ENCODE measurements around the gene MT2A.
A peak's percentile ranks its signal among the peaks of the same experiment; 100 is the strongest.

Gene MT2A

GRCh38 chr16:56632156-56632847 is 23.9 kb downstream of the MT2A start, which contains the start of gene MT1M:
Gene MT1M, plus strand, starts transcription at chr16:56632659. Its CDS starts 73 bp downstream, at chr16:56632732.
- H3K9ac ChIP-seq (ENCODE audit: low read length): peak within 1 kb of the TSS; percentile 73

GRCh38 chr16:56632848-56633365 is 24.5 kb downstream of the MT2A start:
- no peaks in the 10 kb centered on the region for H3K36me3 ChIP-seq (ENCODE audit: control insufficient read depth, insufficient read depth, low read length)
- H3K27ac ChIP-seq (ENCODE audit: low read depth, low read length): no peak overlapping the region
- peaks cover 14% of the 10 kb centered on the region; the same call in 1 of the 2 replicates for H3K4me1 ChIP-seq (ENCODE audit: control insufficient read depth, insufficient read depth, low read length)
- peak overlapping the region; percentile 73 for H3K9ac ChIP-seq (ENCODE audit: low read length)
- peak overlapping the region; percentile 60 for H3K4me3 ChIP-seq (ENCODE audit: low read depth, low read length)
- H3K9me3 ChIP-seq (ENCODE audit: control insufficient read depth, insufficient read depth, low read depth, low read length): no peaks in the 10 kb centered on the region
- peaks cover 98% of the 10 kb centered on the region for H3K27me3 ChIP-seq (ENCODE audit: control insufficient read depth, insufficient read depth, low read length)

More at GRCh38 chr16:56632156-56632847, 23.9 kb downstream of the MT2A start, which contains the start of gene MT1M:
- H3K36me3 ChIP-seq (ENCODE audit: control insufficient read depth, insufficient read depth, low read length): no peaks in the 10 kb centered on the region
- peak within 1 kb of the TSS; percentile 60 for H3K4me3 ChIP-seq (ENCODE audit: low read depth, low read length)
- peaks cover 15% of the 10 kb centered on the region for H3K4me1 ChIP-seq (ENCODE audit: control insufficient read depth, insufficient read depth, low read length)
- H3K9me3 ChIP-seq (ENCODE audit: control insufficient read depth, insufficient read depth, low read depth, low read length): no peaks in the 10 kb centered on the region
- H3K27me3 ChIP-seq (ENCODE audit: control insufficient read depth, insufficient read depth, low read length): peaks cover 95% of the 10 kb centered on the region
- no peak within 1 kb of the TSS for H3K27ac ChIP-seq (ENCODE audit: low read depth, low read length)

DNA sequence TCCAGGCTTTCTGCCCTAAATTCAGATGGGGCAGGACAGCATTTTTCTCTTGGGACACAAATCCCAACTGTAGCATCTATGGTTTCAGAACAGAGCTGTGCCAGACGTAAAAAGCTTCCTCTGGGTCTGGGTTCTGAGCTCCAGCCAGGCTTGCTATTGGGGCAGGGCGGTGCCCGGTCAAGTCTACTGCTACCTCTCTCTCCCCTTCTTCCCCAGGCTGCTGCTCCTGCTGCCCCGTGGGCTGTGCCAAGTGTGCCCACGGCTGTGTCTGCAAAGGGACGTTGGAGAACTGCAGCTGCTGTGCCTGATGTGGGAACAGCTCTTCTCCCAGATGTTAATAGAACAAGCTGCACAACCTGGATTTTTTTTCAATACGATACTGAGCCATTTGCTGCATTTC is 25.2 kb downstream of the MT2A start:
- no peak overlapping the region for H3K4me3 ChIP-seq (ENCODE audit: low read depth, low read length)
- no peaks in the 10 kb centered on the region for H3K9me3 ChIP-seq (ENCODE audit: control insufficient read depth, insufficient read depth, low read depth, low read length)
- H3K27me3 ChIP-seq (ENCODE audit: control insufficient read depth, insufficient read depth, low read length): peaks cover 100% of the 10 kb centered on the region
- no peak overlapping the region for H3K27ac ChIP-seq (ENCODE audit: low read depth, low read length)
- no peak overlapping the region for H3K9ac ChIP-seq (ENCODE audit: low read length)
- H3K4me1 ChIP-seq (ENCODE audit: control insufficient read depth, insufficient read depth, low read length): peaks cover 15% of the 10 kb centered on the region
- no peaks in the 10 kb centered on the region for H3K36me3 ChIP-seq (ENCODE audit: control insufficient read depth, insufficient read depth, low read length)

DNA sequence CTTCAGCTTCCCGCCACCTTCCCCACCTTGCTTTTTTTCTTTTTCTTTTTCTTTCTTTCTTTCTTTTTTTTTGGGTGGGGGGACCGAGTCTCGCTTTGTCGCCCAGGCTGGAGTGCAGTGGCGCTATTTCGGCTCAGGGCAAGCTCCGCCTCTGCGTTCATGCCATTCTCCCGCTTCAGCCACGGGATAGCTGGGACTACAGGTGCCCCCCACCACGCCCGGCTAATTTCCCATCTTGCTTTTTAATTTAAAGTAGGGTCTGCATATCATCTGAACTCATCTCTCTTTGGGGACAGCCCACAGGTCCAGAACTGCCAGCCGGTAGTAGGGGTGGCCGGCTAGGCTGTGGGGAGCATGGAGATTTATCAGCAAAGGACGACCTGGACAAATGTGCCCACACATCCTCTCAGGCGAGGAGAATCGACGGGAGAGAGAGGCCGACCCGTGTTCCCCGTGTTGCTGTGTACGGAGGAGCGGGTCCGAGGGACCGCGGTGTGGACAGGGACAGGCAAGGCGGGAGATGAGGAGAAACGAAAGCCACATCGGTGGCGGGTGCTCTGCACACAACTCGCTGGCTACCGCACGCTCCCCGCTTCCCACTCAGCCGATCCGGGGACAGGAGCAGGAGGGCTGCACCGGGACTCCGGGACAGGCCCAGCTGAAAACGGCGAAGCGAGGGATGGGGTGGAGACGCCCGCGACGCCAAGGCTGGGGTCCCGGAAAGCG is 26.5 kb downstream of the MT2A start:
- peak overlapping the region; percentile 45 for H3K9ac ChIP-seq (ENCODE audit: low read length)
- H3K36me3 ChIP-seq (ENCODE audit: control insufficient read depth, insufficient read depth, low read length): no peaks in the 10 kb centered on the region
- H3K4me1 ChIP-seq (ENCODE audit: control insufficient read depth, insufficient read depth, low read length): peaks cover 19% of the 10 kb centered on the region
- no peak overlapping the region for H3K27ac ChIP-seq (ENCODE audit: low read depth, low read length)
- no peaks in the 10 kb centered on the region for H3K9me3 ChIP-seq (ENCODE audit: control insufficient read depth, insufficient read depth, low read depth, low read length)
- peaks cover 100% of the 10 kb centered on the region for H3K27me3 ChIP-seq (ENCODE audit: control insufficient read depth, insufficient read depth, low read length)
- peak overlapping the region; percentile 55 for H3K4me3 ChIP-seq (ENCODE audit: low read depth, low read length)

GRCh38 chr16:56635441-56635967 is 27.1 kb downstream of the MT2A start:
- Histone ChIP-seq H3K9ac (ENCODE audit: low read length) (peak overlapping the region; percentile 45), H3K4me3 (ENCODE audit: low read depth, low read length) (peak overlapping the region; percentile 55), H3K4me1 (ENCODE audit: control insufficient read depth, insufficient read depth, low read length) (peaks cover 19% of the 10 kb centered on the region), H3K36me3 (ENCODE audit: control insufficient read depth, insufficient read depth, low read length) (no peaks in the 10 kb centered on the region), H3K27me3 (ENCODE audit: control insufficient read depth, insufficient read depth, low read length) (peaks cover 100% of the 10 kb centered on the region), H3K9me3 (ENCODE audit: control insufficient read depth, insufficient read depth, low read depth, low read length) (no peaks in the 10 kb centered on the region), H3K27ac (ENCODE audit: low read depth, low read length) (no peak overlapping the region)

DNA sequence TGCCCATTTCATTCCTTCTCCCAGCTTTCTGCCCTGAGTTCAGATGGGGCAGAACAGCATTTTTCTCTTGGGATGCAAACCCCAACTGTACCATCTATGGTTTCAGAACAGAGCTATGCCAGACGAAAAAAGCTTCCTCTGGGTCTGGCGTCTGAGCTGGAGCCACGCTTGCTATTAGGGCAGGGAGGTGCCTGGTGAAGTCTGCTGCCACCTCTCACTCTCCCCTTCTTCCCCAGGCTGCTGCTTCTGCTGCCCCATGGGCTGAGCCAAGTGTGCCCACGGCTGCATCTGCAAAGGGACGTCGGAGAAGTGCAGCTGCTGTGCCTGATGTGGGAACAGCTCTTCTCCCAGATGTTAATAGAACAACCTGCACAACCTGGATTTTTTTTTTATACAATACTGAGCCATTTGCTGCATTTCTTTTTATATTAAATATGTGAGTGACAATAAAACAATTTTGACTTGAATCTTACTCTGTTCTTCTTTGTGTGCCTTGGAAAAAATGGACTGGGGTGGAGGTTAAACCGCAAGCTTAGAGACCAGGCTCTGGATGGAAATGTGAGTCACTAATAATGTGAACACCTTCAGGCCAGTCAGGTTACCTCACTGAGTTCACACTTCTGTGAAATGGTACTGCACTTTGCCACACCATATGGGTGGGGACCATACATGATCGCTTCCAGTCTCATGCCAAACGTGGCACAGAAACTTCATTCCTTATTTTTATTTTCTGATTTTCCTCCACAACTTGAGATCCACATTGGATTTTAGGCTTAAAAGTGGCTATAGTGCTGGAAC is 28.4 kb downstream of the MT2A start:
- Histone ChIP-seq H3K36me3 (ENCODE audit: control insufficient read depth, insufficient read depth, low read length) (no peaks in the 10 kb centered on the region), H3K4me1 (ENCODE audit: control insufficient read depth, insufficient read depth, low read length) (peaks cover 19% of the 10 kb centered on the region), H3K4me3 (ENCODE audit: low read depth, low read length) (no peak overlapping the region), H3K27ac (ENCODE audit: low read depth, low read length) (no peak overlapping the region), H3K27me3 (ENCODE audit: control insufficient read depth, insufficient read depth, low read length) (peaks cover 100% of the 10 kb centered on the region), H3K9ac (ENCODE audit: low read length) (no peak overlapping the region), H3K9me3 (ENCODE audit: control insufficient read depth, insufficient read depth, low read depth, low read length) (no peaks in the 10 kb centered on the region)

DNA sequence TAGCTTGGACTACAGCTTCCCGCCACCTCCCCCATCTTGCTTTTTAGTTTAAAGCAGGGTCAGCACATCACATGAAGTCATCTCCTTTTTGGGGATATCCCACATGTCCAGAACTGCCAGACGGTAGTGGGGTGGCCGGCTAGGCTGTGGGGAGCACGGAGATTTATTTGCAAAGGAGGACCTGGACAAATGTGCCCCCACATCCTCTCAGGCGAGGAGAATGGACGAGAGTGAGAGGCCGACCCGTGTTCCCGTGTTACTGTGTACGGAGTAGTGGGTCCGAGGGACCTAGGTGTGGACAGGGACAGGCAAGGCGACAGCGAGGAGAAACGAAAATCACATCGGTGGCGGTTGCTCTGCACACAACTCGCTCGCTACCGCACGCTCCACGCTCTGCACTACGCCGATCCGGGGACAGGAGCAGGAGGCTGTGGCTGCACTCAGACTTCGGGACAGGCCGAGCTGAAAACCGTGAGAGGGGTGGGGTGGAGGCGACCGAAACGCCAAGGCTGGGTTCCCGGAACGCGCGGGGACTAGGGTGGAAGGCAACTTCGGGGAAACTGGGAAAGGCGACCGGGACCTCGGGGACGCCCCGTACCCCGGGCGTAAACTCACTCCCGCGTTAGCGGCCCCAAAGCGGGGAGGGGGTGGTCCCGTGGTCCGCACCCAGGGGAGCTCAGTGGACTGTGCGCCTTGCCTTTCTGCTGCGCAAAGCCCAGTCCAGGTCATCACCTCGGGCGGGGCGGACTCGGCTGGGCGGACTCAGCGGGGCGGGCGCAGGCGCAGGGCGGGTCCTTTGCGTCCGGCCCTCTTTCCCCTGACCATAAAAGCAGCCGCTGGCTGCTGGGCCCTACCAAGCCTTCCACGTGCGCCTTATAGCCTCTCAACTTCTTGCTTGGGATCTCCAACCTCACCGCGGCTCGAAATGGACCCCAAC is 29.7 kb downstream of the MT2A start, which contains the start of gene MT1A:
Gene MT1A (plus strand): TSS at position 853 of the 937 bp plus-strand sequence. CDS start 73 bp downstream, at position 926.
- H3K9me3 ChIP-seq (ENCODE audit: control insufficient read depth, insufficient read depth, low read depth, low read length): no peaks in the 10 kb centered on the region
- H3K4me3 ChIP-seq (ENCODE audit: low read depth, low read length): peak within 1 kb of the TSS; percentile 59

GRCh38 chr16:56639045-56639444 is 30.7 kb downstream of the MT2A start:
- Histone ChIP-seq H3K27me3 (ENCODE audit: control insufficient read depth, insufficient read depth, low read length) (peaks cover 100% of the 10 kb centered on the region), H3K4me1 (ENCODE audit: control insufficient read depth, insufficient read depth, low read length) (peaks cover 23% of the 10 kb centered on the region), H3K27ac (ENCODE audit: low read depth, low read length) (no peak overlapping the region), H3K4me3 (ENCODE audit: low read depth, low read length) (no peak overlapping the region), H3K9me3 (ENCODE audit: control insufficient read depth, insufficient read depth, low read depth, low read length) (no peaks in the 10 kb centered on the region), H3K36me3 (ENCODE audit: control insufficient read depth, insufficient read depth, low read length) (no peaks in the 10 kb centered on the region), H3K9ac (ENCODE audit: low read length) (no peak overlapping the region)

More for the DNA sequence above, 29.7 kb downstream of the MT2A start, which contains the start of gene MT1A:
- Histone ChIP-seq H3K9ac (ENCODE audit: low read length) (no peak within 1 kb of the TSS), H3K27me3 (ENCODE audit: control insufficient read depth, insufficient read depth, low read length) (peaks cover 100% of the 10 kb centered on the region), H3K27ac (ENCODE audit: low read depth, low read length) (no peak within 1 kb of the TSS), H3K4me1 (ENCODE audit: control insufficient read depth, insufficient read depth, low read length) (peaks cover 18% of the 10 kb centered on the region), H3K36me3 (ENCODE audit: control insufficient read depth, insufficient read depth, low read length) (no peaks in the 10 kb centered on the region)

- H3K27ac ChIP-seq (ENCODE audit: low read depth, low read length): no peak overlapping the region
- no peaks in the 10 kb centered on the region for H3K36me3 ChIP-seq (ENCODE audit: control insufficient read depth, insufficient read depth, low read length)
- H3K9me3 ChIP-seq (ENCODE audit: control insufficient read depth, insufficient read depth, low read depth, low read length): no peaks in the 10 kb centered on the region
- H3K9ac ChIP-seq (ENCODE audit: low read length): no peak overlapping the region
- H3K27me3 ChIP-seq (ENCODE audit: control insufficient read depth, insufficient read depth, low read length): peaks cover 100% of the 10 kb centered on the region
- H3K4me1 ChIP-seq (ENCODE audit: control insufficient read depth, insufficient read depth, low read length): peaks cover 23% of the 10 kb centered on the region
- H3K4me3 ChIP-seq (ENCODE audit: low read depth, low read length): no peak overlapping the region
Measured at GRCh38 chr16:56640076-56640475, 31.7 kb downstream of the MT2A start.

All from HUES6 (cell line).